Mesothelial cell of epicardium (in vitro differentiated cells): ENCODE results near the gene UBR4. TPM values are rescaled to one million over a fixed set of nuclear protein-coding genes. Genes with fewer than 3 reads are reported as not detected.

Experiments
- DNase-seq, 2 experiments: peaks; one replicate each; pipeline ENCODE4 v3.0.0; 2021; ENCODE audit warnings: low spot score in 2 of 2; ENCODE audit not compliant: unreplicated experiment in 2 of 2
- H3K27ac Mint-ChIP-seq: 2 replicates; pipeline ENCODE4 v1.8.0; 2021; ENCODE audit warnings: mixed read lengths
- H3K27me3 Mint-ChIP-seq: 2 replicates; pipeline ENCODE4 v1.8.0; 2021; ENCODE audit warnings: low read depth, mixed read lengths
- H3K36me3 Mint-ChIP-seq: 2 replicates; pipeline ENCODE4 v1.8.0; 2021; ENCODE audit warnings: mixed read lengths
- H3K4me1 Mint-ChIP-seq: 2 replicates; pipeline ENCODE4 v1.8.0; 2021; ENCODE audit warnings: mixed read lengths
- H3K4me3 Mint-ChIP-seq: 2 replicates; pipeline ENCODE4 v1.8.0; 2021; ENCODE audit warnings: mild to moderate bottlenecking, moderate library complexity, mixed read lengths
- H3K9me3 Mint-ChIP-seq: 2 replicates; pipeline ENCODE4 v1.8.0; 2021; ENCODE audit warnings: mixed read lengths
- total RNA-seq: library from RNA; stranded (reverse); gene quantifications from 3 replicates; pipeline ENCODE4 v1.2.1, GENCODE V29; 2021
- TF ChIP-seq, protein P1 (sequence below): fragments of 200-600 bp; sonication (generic); IDR thresholded peaks from one replicate; pipeline ENCODE4 v1.5.0; 2021; ENCODE audit warnings: antibody characterized with exemption; ENCODE audit not compliant: unreplicated experiment

The UBR4 gene
- total RNA-seq, 1 donor from 2014 or later, result 222 TPM

DNA sequence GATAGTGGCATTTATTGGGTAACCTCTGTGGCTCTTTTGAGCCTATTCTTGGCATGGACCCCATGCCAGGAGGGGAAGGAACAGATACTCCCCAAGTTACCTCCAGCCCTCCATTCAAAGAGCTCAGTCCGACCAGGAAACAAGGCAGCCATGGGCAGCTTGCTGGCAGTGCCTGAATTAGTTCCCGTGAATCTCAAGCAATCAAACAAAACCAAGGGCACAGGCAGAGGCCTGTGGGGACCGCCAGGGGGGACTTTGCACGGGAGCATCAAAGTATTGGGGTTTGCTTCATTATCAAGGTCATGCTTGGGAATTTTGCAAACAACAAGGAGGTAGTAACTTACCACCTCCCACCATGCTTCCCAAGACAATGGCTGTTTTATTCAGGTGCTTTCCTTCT, 172.4 kb downstream of the UBR4 start:
- Mint-ChIP-seq H3K9me3 (no peaks in the 10 kb centered on the region), H3K36me3 (no peaks in the 10 kb centered on the region), H3K27me3 (peaks cover 49% of the 10 kb centered on the region), H3K4me3 (no peak overlapping the region), H3K4me1 (peaks cover 19% of the 10 kb centered on the region), H3K27ac (no peak overlapping the region)
- no peak for DNase-seq
- TF ChIP-seq, protein P1, sequence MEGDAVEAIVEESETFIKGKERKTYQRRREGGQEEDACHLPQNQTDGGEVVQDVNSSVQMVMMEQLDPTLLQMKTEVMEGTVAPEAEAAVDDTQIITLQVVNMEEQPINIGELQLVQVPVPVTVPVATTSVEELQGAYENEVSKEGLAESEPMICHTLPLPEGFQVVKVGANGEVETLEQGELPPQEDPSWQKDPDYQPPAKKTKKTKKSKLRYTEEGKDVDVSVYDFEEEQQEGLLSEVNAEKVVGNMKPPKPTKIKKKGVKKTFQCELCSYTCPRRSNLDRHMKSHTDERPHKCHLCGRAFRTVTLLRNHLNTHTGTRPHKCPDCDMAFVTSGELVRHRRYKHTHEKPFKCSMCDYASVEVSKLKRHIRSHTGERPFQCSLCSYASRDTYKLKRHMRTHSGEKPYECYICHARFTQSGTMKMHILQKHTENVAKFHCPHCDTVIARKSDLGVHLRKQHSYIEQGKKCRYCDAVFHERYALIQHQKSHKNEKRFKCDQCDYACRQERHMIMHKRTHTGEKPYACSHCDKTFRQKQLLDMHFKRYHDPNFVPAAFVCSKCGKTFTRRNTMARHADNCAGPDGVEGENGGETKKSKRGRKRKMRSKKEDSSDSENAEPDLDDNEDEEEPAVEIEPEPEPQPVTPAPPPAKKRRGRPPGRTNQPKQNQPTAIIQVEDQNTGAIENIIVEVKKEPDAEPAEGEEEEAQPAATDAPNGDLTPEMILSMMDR, result no peak

DNA sequence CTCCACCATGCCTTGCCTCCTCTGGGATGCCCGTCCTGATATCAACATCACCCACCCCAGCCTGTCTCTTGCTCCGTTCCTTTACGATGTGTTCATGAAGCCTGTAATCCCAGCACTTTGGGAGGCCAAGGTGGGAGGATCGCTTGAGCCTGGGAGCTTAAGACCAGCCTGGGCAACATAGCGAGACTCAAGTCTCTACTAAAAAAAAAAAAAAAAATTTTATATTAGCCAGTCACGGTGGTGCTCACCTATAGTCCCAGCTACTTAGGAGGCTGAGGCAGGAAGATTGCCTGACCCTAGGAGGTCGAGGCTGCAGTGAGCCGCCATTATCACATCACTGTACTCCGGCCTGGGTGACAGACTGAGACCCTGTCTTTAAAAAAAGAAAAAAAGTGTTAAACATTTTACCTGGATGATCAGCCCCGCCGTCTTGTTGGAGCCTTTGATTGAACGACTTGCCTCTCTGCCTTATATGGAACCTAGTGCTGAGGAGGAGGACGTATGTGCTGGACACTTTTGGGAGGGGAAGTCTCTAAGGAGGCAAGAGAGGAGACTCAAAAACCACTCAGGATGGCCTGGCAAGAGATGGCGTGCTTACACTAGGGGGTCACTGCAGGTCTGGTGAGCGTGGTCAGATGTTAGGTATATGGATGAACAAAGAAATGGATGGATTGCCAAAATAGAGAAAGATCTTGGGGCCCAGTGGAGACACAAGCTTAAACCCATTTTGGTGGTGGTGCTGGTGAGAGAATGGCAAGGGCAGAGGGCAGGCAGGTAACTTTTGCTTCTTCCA, 173.1 kb downstream of the UBR4 start:
- no peak overlapping the region for H3K4me3 Mint-ChIP-seq
- H3K9me3 Mint-ChIP-seq, result no peaks in the 10 kb centered on the region
- DNase-seq, result no peak
- peaks cover 19% of the 10 kb centered on the region for H3K4me1 Mint-ChIP-seq
- no peak overlapping the region for H3K27ac Mint-ChIP-seq
- no peaks in the 10 kb centered on the region for H3K36me3 Mint-ChIP-seq
- TF ChIP-seq, protein P1, result no peak
- peaks cover 47% of the 10 kb centered on the region for H3K27me3 Mint-ChIP-seq

DNA sequence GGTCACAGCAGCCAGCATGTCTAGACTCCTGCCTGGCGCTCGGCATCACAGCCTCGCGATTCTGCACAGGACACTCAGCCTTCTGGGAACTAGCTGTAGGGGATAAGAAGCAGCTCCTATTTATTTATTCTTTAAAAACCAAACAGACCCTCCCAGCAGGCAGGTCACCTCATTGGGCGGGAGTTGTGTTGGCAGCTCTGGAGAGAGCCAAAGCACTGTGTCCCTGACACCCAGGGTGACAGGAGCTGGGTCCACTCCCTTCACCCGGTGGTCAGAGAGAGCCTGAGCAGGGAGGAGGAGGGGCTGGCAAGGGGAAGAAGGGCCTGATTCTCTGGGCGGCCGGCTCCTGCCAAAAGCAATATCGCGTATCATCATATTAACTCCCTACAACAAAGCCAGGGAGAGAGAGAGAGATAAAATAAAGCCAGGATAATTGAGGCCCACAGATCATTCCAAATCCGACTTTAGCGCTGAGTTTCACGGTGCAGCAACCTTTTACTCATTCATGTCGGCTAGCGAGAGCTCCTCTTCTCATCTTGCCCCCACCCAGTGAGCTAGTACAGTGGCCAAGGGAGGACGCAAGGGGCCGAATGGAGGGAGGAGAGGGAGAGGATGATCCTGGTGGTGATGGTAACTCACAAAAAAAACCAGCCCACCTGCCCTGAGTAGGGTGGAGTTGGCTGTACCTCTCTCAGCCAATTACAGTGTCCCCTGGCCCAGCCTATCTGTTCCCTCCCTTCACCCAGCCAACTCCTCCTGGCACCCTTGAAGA, 173.8 kb downstream of the UBR4 start:
- Mint-ChIP-seq H3K36me3 (no peaks in the 10 kb centered on the region), H3K9me3 (no peaks in the 10 kb centered on the region), H3K4me1 (peaks cover 19% of the 10 kb centered on the region), H3K27me3 (peaks cover 42% of the 10 kb centered on the region), H3K27ac (peak overlapping the region; percentile 1), H3K4me3 (no peak overlapping the region)
- DNase-seq, result no peak
- TF ChIP-seq, protein P1, result no peak

DNA sequence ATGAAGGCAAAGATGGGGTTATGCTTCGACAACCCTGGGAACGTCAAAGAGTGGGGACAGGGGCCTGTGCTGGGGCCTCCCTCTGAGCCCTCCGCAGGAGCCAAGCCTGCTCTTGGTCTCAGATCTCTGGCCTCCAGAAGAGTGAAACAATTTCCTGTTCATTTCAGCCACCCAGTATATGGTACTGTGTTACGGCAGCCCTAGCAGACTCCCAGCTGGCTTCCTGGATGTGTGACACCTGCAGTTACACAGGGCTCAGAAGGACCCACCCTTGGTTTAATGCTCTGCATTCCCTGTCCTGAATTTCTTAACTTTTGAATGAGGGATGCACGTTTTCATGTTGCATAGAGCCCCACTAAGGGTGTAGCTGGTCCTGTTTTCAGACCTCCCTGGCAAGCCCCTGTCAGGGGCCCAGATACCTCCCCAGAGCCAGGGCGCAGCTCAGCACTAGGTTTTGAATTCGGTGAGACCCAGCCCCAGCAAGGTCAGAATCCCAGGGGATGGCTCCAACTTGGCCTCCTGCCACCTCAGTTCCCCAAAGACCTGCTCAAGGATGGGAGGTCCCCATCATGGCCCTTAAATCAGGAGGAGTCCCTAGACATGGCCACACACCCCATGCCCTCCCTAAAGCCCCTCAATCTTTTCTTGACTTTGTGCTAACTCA, 174.6 kb downstream of the UBR4 start:
- Mint-ChIP-seq H3K27ac (no peak overlapping the region), H3K27me3 (peaks cover 36% of the 10 kb centered on the region), H3K4me3 (no peak overlapping the region), H3K9me3 (no peaks in the 10 kb centered on the region), H3K4me1 (peaks cover 19% of the 10 kb centered on the region), H3K36me3 (no peaks in the 10 kb centered on the region)
- no peak for DNase-seq
- TF ChIP-seq, protein P1, result no peak

DNA sequence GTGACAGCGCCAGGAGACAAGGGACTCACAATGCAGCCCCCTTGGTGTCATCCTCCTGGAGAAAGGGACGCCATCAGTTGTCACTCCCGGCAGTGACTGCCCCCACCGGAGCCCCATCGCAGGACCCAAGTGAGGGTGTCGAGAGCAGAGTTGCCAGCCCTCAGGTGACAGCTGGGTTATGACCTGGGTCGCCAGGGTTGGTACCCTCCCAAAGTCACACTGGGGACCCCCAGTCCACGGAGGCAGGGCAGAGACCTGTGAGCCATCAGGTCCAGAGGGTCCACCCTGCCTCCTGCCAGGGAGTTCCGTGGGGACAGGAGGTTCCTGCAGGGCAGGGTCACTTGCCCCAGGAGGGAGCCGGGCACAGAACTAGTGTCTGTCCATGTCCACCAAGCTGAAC, 175.3 kb downstream of the UBR4 start:
- DNase-seq, result no peak
- Mint-ChIP-seq H3K4me3 (no peak overlapping the region), H3K9me3 (no peaks in the 10 kb centered on the region), H3K27me3 (peaks cover 32% of the 10 kb centered on the region), H3K36me3 (no peaks in the 10 kb centered on the region), H3K4me1 (peaks cover 19% of the 10 kb centered on the region), H3K27ac (no peak overlapping the region)
- TF ChIP-seq, protein P1, result no peak
